Cardiac septum (tissue), 1 donor: Measurements from ENCODE around the gene CNBD2. TPM values are rescaled to one million over a fixed set of nuclear protein-coding genes. Genes with fewer than 3 reads are reported as not detected.
"Not testable (repeated sequence)": the region's sequence is repeated elsewhere in the genome, so short reads cannot be mapped to it uniquely, and the experiment has no call there.

Source experiments
- DNase-seq: peaks from one replicate; pipeline ENCODE4 v3.0.0-alpha.2; 2020; ENCODE audit warnings: low spot score
- intact Hi-C: fragments of 100-400 bp; cut with DNase I; formaldehyde crosslinking; loops from one replicate; pipeline ENCODE4 v1.14.0; 2022
- total RNA-seq: library from RNA; stranded (reverse); fragmentation: NEBNext Ultra II Directional; extraction: Animal tissue kit (Norgen Biotek cat#: 25700); gene quantifications from one replicate; pipeline ENCODE4 v1.2.1, GENCODE V29; 2021
- donor health status: DM: no; HTN: no; CAD: no.

The CNBD2 gene
- total RNA-seq, 1 donor from 2014 or later, result 3.1 TPM

DNA sequence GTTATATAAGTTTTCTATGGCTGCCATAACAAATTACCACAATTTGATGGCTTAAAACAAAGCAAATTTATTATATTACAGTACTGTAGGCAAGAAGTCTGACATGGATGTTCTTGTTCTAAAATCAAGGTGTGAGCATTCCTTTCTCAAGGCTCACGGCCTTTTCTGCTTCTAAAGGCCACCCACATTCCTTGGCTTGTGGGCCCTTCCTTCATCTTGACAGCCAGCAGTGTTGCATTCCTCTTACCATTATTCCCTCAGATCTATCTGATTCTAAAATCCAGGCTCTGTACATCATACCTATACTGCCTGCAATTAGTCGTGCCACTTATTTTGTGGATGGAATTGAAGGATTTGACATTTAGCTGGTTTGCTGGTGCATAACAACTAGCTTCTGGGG is 3.6 kb downstream of the CNBD2 start:
- DNase-seq, result no peak
- intact Hi-C loops, result no loop called here

DNA sequence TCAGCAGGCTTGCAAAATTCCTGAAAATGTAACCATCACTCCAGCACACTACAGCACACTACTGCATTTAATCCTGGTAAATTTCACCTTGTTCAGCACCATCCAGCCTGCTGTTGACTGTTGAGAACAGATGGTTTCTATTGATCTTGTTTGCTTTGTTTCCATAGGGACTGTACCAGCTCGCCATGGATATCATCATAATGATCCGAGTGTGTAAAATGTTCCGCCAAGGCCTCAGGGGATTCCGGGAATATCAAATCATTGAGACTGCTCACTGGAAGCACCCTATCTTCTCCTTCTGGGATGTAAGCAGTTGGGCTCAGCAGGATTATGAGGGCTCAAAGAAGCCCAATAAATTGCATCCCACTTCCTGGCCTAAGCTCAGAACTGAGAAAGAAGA is 4.1 kb downstream of the CNBD2 start:
- intact Hi-C loops, result no loop called here
- no peak for DNase-seq

DNA sequence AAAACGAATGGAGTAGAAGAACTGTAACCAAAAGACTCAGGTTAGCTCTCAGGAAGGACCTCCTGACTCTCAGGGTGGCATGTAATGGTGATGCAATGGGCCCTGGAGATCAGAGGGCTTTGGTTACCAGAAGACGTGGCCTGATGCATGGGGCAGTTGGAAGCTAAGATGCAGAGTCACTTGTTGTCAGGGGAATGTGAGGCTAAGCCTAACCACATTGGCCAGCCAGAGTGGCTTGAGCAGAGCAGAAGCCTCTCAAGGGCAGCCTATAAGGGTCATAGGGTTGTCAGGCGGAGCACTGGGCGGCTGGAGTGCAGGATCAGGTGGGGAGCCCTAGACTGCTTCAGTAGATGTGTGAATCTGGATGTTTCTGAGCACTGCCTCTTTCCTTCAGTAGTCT is 5.9 kb downstream of the CNBD2 start:
- intact Hi-C loops, result no loop called here
- no peak for DNase-seq

DNA sequence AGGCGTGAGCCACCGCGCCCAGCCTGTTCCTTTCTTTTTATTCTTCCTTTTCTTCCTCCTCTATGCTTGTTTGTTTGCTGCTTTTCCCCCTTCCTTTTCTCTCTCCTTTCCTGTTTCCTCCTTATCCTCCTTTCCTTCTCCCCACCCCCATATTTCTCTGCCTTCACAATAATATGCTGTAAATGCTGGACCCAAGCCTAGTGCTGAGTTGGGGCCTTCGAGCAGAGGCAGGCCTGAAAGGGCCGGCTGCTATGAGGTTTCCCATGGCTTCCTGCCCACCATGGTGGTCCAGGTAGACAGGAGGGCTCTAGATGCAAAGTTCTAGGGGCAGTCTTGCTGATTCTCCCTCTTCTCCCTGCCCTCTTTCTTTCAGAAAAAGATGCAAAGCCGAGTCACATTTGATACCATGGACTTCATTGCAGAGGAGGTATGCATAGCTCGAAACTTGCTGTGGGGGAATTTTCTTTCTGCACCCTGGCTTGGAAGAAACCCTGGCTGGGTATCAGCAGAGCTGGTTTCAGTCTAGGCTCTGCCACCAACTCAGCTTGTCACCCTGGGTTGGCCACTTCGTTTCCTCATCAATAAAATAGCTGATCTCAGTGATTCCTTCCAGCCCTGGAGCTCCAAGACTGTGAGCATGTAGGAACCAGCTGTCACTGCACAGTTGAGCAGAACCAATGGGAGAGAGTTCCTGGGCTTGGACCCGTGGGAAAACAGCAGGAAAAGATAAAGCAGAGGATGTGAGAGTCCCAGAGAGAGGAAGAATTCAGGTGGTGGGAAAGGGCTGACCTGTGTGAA is 7.4 kb downstream of the CNBD2 start:
- intact Hi-C loops, result no loop called here
- DNase-seq, result no peak

DNA sequence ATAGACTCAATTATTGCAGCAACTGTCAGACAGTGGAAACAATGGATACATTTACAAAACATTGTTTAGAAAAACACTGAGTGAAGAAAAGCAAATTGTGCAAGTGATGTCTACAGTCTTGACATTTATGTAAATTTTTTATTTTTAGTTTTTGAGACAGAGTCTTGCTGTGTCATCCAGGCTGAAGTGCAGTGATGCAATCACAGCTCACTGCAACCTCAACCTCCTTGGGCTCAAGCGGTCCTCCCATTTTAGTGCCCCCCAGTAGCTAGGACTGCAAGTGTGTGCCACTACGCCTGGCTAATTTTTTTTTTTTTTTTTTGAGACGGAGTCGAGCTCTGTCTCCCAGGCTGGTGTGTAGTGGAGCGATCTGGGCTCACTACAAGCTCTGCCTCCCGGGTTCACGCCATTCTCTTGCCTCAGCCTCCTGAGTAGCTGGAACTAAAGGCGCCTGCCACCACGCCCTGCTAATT is 9.7 kb downstream of the CNBD2 start:
- no peak for DNase-seq
- intact Hi-C loops, result no loop called here

DNA sequence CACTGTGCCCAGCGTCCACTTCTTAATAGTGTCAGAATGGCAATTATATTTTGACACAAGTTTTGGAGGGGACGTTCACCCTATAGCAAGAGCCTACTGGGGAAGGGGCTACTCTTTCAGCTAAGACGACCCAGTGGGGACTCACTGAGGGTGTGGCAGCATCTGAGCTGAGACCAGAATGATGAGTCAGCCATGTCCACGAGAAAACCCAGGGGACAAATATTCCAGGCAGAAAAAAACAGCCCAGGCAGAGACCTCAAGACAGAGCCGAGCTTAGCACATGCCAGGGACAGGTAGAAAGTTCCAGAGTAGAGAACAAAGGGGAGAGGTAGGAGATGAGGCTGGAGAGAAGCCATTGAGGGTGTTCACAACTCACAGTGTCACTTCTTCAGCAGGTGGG is 11.2 kb downstream of the CNBD2 start:
- intact Hi-C loops, result no loop called here

DNA sequence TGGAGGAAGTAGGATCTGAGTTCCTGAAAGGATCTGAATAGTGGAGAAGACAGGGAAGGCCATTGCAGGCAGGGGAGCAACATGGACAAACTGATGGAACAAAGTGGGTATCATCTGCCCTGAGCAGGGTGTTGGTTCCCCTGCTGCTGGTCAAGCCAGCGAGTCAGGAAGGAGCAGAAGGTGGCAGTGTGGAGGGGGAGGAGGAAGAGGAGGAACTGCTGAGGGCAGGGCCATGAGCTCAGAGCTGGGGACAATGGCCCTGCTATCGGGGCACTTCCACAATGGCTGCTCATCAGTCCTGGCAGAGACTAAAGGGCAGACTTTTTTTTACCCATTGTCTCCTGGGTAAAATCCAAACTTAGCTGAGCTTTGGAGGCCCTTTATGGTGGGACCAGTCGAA is 13.6 kb downstream of the CNBD2 start:
- intact Hi-C loops, result no loop called here
- no peak for DNase-seq

More for the DNA sequence above, 11.2 kb downstream of the CNBD2 start:
- no peak for DNase-seq

DNA sequence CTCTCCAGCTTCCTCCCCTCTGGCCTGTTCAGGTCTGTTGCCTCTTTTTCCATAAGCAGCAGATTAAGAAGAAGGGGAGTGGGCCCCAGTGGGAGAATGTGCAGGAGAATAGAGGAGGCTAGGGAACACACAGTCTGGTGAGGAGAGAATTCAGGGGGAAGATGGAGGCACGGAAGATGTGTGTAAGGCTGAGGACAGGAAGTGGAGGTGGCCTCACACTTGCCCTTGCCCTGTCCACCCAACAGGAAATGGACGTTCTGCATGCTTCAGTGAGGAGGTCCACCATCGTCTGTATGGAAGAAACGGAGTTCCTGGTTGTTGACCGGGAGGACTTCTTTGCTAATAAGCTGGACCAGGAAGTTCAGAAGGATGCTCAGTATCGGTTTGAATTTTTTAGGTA is 16.0 kb downstream of the CNBD2 start:
- intact Hi-C loops, result no loop called here
- no peak for DNase-seq

DNA sequence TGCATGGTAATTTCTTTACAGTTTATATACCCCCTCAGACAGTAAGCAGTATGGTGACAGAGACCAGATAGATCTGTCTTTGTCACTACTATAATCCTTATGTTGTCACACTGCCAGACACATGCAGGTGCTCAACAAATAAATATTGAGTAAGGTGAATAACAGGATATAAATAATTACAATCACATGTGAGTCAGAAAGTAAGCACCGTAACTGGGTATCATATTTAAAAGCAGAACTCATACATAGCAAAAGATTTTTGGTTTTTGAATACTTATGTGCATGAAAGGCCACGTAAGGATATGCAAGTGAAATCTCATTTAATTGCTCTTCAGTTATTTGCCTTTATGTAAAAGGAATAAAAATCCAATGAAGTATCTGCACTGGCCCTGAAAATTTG is 17.4 kb downstream of the CNBD2 start:
- intact Hi-C loops, result no loop called here
- no peak for DNase-seq

DNA sequence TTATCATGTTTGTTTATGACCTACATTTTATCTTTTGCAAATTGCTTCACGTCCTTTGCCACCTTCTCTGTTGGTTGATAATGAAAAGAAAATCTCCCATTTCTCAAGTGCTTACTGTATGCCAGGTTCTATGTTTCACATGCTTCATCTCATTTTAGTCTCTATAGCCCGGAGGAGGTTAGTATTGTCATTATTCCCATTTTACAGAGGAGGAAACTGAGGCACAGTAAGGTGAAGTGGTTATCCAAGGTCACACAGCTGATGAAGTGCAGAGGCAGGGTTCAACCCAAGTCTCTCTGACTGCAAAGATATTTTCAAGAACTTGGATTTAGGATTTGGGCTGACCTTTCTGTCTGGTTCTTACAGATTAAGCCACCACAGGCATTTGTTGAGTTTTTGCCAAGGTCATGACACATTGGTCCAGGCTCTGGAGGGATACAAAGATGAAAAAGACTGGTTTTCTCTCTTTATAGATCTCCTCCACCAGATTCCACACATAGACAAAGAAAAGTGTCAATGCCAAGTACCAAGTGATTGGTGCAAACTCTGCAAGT is 20.6 kb downstream of the CNBD2 start:
- intact Hi-C loops, result no loop called here
- DNase-seq, result no peak

DNA sequence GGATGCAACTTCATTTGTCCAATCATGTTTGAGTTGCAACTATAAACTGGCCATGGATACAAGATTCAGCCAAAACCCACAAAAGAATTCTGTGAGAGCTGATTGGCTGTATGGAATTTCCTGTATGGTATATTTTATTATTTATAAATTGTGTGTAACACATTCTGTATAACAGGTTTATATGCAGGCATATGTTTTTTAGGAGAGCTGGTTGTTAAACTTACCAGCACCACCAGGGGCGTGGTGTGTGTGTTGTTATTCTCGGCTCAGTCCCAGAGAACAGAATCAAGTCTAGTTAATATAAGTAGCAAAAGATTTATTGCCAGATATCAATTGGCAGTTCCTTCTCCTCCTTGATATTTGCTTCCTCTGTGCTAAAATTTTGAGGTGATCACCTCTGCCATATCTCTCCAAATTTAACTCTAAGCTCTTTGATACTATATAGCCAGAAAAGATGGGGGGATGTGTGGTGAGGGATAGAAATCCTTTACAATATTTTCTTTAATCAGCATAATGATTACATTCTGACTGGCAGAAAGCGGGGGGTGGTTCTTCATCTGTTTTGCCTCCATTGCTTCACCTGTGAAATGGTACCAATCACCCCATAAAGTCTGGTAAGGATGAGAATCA is 22.9 kb downstream of the CNBD2 start:
- DNase-seq, result no peak
- intact Hi-C loops, result no loop called here

DNA sequence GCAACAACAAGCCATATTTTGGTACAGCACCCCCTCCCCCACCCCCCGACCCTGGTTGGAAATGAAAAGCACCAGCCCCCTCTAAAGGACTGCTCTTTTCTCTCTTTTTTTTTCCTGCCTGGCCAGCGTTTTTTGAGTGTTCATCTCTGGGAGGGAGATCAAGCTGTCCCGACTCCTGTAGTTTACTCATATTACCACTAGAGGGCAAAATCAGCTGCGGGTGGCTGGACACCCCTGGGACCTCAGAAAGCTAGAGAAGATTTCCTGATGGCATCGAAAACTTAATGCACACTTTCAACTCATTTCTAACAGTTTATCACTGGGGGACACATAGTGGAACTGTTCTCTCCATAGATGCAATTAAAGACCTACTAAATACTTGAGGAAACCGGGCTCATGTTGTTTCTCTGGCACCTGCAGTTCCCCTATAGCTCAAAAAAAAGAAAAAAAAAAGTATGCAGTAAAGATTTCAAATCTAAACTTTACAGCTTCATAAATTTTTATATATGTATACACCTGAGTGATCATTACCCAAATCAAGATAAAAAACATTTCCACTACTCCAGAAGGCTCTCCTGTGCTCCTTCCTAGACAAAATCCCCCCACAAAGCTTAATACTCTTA is 24.4 kb downstream of the CNBD2 start:
- peak; percentile 78 for DNase-seq
- intact Hi-C loops, result no loop called here

DNA sequence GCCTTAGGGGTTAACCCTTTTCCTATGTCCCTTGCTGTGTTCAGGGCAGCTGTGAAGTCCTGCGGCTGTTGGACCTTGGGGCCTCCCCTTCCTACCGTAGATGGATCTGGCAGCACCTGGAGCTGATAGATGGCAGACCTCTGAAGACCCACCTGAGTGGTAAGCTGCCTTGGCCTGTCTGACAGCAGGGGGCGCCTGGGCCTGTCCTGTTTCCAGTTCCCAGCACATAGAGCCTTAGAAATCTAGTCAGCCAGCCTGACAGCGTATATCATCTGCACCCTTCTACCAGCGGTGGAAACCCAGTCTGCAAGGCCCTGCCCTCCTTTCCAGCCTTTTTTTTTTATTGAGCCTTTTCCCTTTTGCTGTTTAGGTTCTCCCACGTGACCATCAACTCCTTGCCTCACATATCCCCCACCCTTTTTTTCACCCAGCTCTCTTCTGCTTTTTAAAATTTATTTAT is 26.6 kb downstream of the CNBD2 start:
- intact Hi-C loops, result loop anchor here (1.0 to 2.0 kb wide), 2 partner anchors 143 to 206 kb away; no protein-coding TSS in a partner anchor
- peak; percentile 88 for DNase-seq

DNA sequence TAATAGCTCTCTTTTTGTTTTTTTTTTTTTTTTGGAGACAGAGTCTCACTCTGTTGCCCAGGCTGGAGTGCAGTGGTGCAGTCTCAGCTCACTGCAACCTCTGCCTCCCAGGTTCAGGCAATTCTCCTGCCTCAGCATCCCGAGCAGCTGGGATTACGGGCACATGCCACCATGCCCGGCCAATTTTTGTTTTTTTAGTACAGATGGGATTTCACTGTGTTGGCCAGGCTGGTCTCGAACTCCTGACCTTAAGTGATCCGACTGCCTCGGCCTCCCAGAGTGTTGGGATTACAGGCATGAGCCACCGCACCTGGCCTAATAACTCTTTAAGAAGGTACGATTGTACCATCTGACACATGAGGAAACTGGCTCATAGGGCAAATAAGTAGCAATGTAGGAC is 28.1 kb downstream of the CNBD2 start:
- intact Hi-C loops, DNase-seq: not testable (repeated sequence)

DNA sequence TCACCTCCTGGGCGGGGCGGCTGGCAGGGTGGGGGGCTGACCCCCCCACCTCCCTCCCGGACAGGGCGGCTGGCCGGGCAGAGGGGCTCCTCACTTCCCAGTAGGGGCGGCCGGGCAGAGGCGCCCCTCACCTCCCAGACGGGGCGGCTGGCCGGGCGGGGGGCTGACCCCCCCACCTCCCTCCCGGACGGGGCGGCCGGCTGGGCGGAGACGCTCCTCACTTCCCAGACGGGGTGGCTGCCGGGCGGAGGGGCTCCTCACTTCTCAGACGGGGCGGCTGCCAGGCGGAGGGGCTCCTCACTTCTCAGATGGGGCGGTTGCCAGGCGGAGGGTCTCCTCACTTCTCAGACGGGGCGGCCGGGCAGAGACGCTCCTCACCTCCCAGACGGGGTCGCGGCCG is 32.9 kb downstream of the CNBD2 start:
- DNase-seq, intact Hi-C loops: not testable (repeated sequence)

DNA sequence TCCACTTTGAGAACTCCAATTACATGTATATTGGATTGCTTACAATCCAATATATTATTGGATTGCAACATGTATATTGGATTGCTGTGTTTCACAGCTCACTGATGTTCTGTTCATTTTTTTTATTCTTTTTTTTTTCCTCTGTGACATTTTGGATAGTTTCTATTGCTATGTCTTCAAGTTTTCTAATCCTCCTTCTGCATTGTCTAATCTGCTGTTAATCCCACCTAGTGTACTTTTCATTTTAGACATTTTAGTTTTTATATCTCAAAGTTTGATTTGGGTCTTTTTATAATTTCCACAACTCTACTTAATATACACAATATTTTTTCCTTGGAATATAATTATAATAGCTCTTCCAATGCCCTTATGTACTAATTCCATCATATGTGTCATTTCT is 34.5 kb downstream of the CNBD2 start:
- no peak for DNase-seq
- intact Hi-C loops, result no loop called here

DNA sequence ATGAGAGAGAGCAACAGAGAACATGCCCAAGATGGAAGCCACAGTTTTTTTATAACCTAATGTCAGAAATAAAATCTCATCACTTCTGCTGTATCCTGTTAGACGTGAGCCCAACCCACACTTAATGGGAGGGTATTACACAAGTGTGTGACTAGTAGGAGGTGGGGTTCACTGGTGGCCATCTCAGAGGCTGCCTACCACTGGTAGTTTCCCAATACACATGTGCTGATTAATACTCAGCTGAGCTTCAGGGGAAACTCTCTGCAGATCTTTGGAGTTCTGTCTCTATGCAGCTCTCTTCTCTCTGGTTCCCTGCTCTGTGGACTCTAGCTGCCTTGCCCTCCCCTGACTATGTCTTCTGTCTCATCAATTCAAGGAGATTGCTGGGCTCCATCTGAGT is 35.7 kb downstream of the CNBD2 start:
- intact Hi-C loops, result no loop called here
- DNase-seq, result no peak

DNA sequence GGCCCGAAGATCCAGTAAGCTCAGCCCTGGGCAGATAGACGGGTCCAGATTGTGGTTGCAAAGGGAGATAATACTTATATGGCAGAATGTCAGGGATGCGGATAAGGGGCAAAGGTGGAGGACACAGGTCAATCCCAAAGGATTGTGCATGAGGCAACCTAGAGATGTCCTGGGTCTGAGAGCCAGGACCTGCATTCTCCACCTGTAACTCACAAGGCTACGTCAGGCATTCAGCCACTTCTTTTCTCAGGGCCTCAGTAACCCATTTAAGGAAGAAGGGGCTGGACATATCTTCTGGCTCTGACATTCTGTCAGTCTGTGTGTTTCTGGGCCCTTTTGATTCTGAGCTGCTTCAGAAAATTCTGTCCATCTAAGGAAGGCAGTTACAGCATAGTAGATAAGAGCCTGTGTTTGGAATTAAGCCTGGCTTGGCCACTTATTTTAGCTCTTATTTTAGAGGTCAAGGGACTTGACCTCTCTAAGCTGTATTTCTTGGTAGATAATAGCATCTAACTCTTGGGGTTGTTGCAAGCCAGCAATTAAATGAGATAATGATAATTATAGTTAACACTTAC is 40.2 kb downstream of the CNBD2 start:
- intact Hi-C loops, result no loop called here
- DNase-seq, result no peak

DNA sequence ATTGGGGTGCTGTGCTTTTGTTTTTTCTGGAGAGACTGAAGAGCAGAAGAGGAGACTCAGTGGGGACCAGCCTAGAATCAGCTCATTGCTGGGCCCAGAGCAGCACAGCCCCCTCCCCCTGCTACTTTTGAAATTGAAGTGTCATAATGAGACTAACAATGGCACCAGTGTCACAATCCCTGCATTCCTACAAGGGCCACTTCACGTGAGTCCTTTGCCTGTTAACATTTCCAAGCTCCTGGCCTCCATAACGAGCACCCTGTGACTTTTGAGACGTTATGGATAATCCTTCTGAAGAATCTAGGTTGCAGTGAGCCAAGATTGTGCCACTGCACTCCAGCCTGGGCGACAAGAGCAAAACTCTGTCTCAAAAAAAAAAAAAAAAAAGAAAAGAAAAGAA is 41.7 kb downstream of the CNBD2 start:
- no peak for DNase-seq
- intact Hi-C loops, result no loop called here

DNA sequence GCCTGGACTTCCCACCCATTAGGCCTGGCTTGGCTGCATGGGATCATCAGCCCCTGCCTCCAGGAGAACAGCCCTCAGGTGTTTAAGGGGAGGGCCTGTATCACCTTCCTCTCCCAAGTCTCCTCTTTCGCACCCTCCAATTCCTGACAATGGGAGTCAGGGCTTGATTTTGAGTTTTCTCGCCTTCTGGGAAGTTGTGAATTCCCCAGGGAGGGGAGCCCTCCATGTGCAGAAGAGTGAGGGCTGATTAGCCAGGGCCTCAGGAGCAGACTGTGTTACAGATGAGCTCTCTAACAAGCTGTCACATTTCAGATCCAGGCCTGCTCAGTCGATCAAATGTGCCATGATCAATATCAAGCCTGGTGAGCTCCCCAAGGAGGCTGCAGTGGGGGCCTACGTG is 42.4 kb downstream of the CNBD2 start:
- no peak for DNase-seq
- intact Hi-C loops, result no loop called here
